Smooth muscle cell (in vitro differentiated cells): Measurements from ENCODE around the gene SLC5A6. TPM values are rescaled to one million over a fixed set of nuclear protein-coding genes. Genes with fewer than 3 reads are reported as not detected.

Experiments
- DNase-seq: peaks from one replicate; lab custom pipeline; 2025; ENCODE audit not compliant: unreplicated experiment; lab: John Stamatoyannopoulos, UW
- H2AFZ ChIP-seq: fragments of 200-600 bp; sonication (generic); 2 replicates; pipeline ENCODE4 v1.6.0; 2016; ENCODE audit warnings: antibody characterized with exemption, low read depth, mild to moderate bottlenecking
- H3F3A ChIP-seq: fragments of 200-600 bp; sonication (generic); 2 replicates; pipeline ENCODE4 v1.6.0; 2017; ENCODE audit warnings: antibody characterized with exemption, low read depth
- H3K27ac ChIP-seq: fragments of 200-600 bp; sonication (generic); 2 replicates; pipeline ENCODE4 v1.5.1; 2016; ENCODE audit warnings: low read depth, mild to moderate bottlenecking
- H3K27me3 ChIP-seq: fragments of 200-600 bp; sonication (generic); 2 replicates; pipeline ENCODE4 v1.6.1; 2016; ENCODE audit warnings: low read depth, mild to moderate bottlenecking
- H3K36me3 ChIP-seq: fragments of 200-600 bp; sonication (generic); 2 replicates; pipeline ENCODE4 v1.5.1; 2016; ENCODE audit warnings: low read depth
- H3K4me1 ChIP-seq: fragments of 200-600 bp; sonication (generic); 2 replicates; pipeline ENCODE4 v1.5.1; 2016; ENCODE audit warnings: low read depth
- H3K4me2 ChIP-seq: fragments of 200-600 bp; sonication (generic); 2 replicates; pipeline ENCODE4 v1.6.0; 2016; ENCODE audit warnings: mild to moderate bottlenecking
- H3K4me3 ChIP-seq: fragments of 200-600 bp; sonication (generic); 2 replicates; pipeline ENCODE4 v1.5.1; 2016; ENCODE audit warnings: mild to moderate bottlenecking
- H3K79me2 ChIP-seq: fragments of 200-600 bp; sonication (generic); 2 replicates; pipeline ENCODE4 v1.6.0; 2016; ENCODE audit warnings: low read depth, mild to moderate bottlenecking
- H3K9ac ChIP-seq: fragments of 200-600 bp; sonication (generic); 2 replicates; pipeline ENCODE4 v1.6.0; 2016; ENCODE audit warnings: low read depth
- H3K9me3 ChIP-seq: fragments of 200-600 bp; sonication (generic); replicated peaks from 2 replicates; pipeline ENCODE4 v1.5.1; 2016; ENCODE audit warnings: low read depth
- H4K20me1 ChIP-seq: fragments of 200-600 bp; sonication (generic); 2 replicates; pipeline ENCODE4 v1.6.0; 2016; ENCODE audit warnings: low read depth
- CTCF ChIP-seq: fragments of 200-600 bp; sonication (generic); IDR thresholded peaks from 2 replicates; pipeline ENCODE4 v1.5.1; 2017; ENCODE audit warnings: borderline replicate concordance, mild to moderate bottlenecking, antibody characterized with exemption; ENCODE audit not compliant: insufficient read depth, poor library complexity, severe bottlenecking
- WGBS: methylation state at CpG from one replicate; pipeline ENCODE4 v1.1.7; 2016; ENCODE audit warnings: low lambda C conversion rate; 5-methylcytosine and 5-hydroxymethylcytosine counted together
- polyA plus RNA-seq: library from polyadenylated mRNA; unstranded; fragments of >200 nt; fragmentation: Nextera tagmentation; extraction: Ambion mirVana; gene quantifications from 2 replicates; pipeline ENCODE4 v1.2.1, GENCODE V29; 2016
- total RNA-seq: library from RNA; depleted of rRNA; stranded (reverse); fragments of >200 nt; gene quantifications from 2 replicates; pipeline ENCODE4 v1.2.3, GENCODE V29; 2014

The SLC5A6 gene
- total and polyA plus RNA-seq, 2 experiments from 2014 or later, result 25.7 to 32.3 TPM

GRCh38 chr2:27256855-27257454 lies 44.9 kb upstream of the SLC5A6 start:
- H3K9me3 ChIP-seq, result no peaks in the 10 kb centered on the region
- H4K20me1 ChIP-seq, result no peaks in the 10 kb centered on the region
- DNase-seq, result no peak
- 83% methylated on average over 3 of the region's 7 CpGs for WGBS
- H3K4me2 ChIP-seq, result no peak overlapping the region
- TF ChIP-seq CTCF, result no peak
- H3K27me3 ChIP-seq, result peaks cover 68% of the 10 kb centered on the region
- H3K4me3 ChIP-seq, result no peak overlapping the region
- H3K9ac ChIP-seq, result no peak overlapping the region
- no peaks in the 10 kb centered on the region for H3K36me3 ChIP-seq
- no peaks in the 10 kb centered on the region for H3K79me2 ChIP-seq
- H2AFZ ChIP-seq, result no peak overlapping the region
- H3K27ac ChIP-seq, result no peak overlapping the region
- no peaks in the 10 kb centered on the region for H3K4me1 ChIP-seq
- H3F3A ChIP-seq, result no peaks in the 10 kb centered on the region

- H3F3A ChIP-seq, result no peaks in the 10 kb centered on the region
- H3K4me1 ChIP-seq, result no peaks in the 10 kb centered on the region
- H3K36me3 ChIP-seq, result no peaks in the 10 kb centered on the region
- H4K20me1 ChIP-seq, result no peaks in the 10 kb centered on the region
- 72% methylated on average over 1 of the region's 1 CpG for WGBS
- no peaks in the 10 kb centered on the region for H3K9me3 ChIP-seq
- no peak for DNase-seq
- no peak overlapping the region for H3K4me2 ChIP-seq
- no peaks in the 10 kb centered on the region for H3K79me2 ChIP-seq
- no peak overlapping the region for H3K9ac ChIP-seq
- H3K27ac ChIP-seq, result no peak overlapping the region
- no peak overlapping the region for H3K4me3 ChIP-seq
- H3K27me3 ChIP-seq, result peaks cover 64% of the 10 kb centered on the region
- TF ChIP-seq CTCF, result no peak
- no peak overlapping the region for H2AFZ ChIP-seq
Measured at GRCh38 chr2:27255660-27256059, 43.6 kb upstream of the SLC5A6 start.

GRCh38 chr2:27255187-27255586 lies 43.1 kb upstream of the SLC5A6 start:
- H3K27me3 ChIP-seq, result peaks cover 59% of the 10 kb centered on the region

More at GRCh38 chr2:27255187-27255586, 43.1 kb upstream of the SLC5A6 start:
- H3F3A ChIP-seq, result no peaks in the 10 kb centered on the region
- no peaks in the 10 kb centered on the region for H3K79me2 ChIP-seq
- H3K9ac ChIP-seq, result no peak overlapping the region
- 54% methylated on average over 13 of the region's 13 CpGs for WGBS
- TF ChIP-seq CTCF, result no peak
- H3K4me1 ChIP-seq, result no peaks in the 10 kb centered on the region
- H3K9me3 ChIP-seq, result no peaks in the 10 kb centered on the region
- no peak overlapping the region for H3K4me2 ChIP-seq
- no peak for DNase-seq
- H2AFZ ChIP-seq, result no peak overlapping the region
- no peaks in the 10 kb centered on the region for H4K20me1 ChIP-seq
- H3K27ac ChIP-seq, result no peak overlapping the region
- no peak overlapping the region for H3K4me3 ChIP-seq
- H3K36me3 ChIP-seq, result no peaks in the 10 kb centered on the region
